Tibial artery (tissue), 4 donors: ENCODE measurements around the gene ADIPOQ.
"Not testable (repeated sequence)": the region's sequence is repeated elsewhere in the genome, so short reads cannot be mapped to it uniquely, and the experiment has no call there.

ENCODE experiments used
- DNase-seq, 2 donors: peaks; one replicate each; pipeline ENCODE4 v3.0.0-alpha.2; 2019
- H3K27ac ChIP-seq, 2 donors: fragments of 200-600 bp; sonication (generic) in 1 of 2; 1 replicate in 1 of 2; 2 replicates in 1 of 2; pipeline ENCODE4 v1.5.1; 2018 to 2019; ENCODE audit warnings: mild to moderate bottlenecking in 1 of 2
- H3K27me3 ChIP-seq, 2 donors: fragments of 200-600 bp; sonication (generic) in 1 of 2; one replicate each; pipeline versions ENCODE4 v1.5.1 to v1.6.0; 2016 to 2019
- H3K36me3 ChIP-seq, 3 donors: fragments of 200-600 bp; sonication (generic) in 2 of 3; one replicate each; pipeline ENCODE4 v1.5.1; 2016 to 2019; ENCODE audit warnings: mild to moderate bottlenecking in 2 of 3
- H3K4me1 ChIP-seq, 4 donors: fragments of 200-600 bp; sonication (generic) in 2 of 4; 1 replicate in 3 of 4; 2 replicates in 1 of 4; pipeline ENCODE4 v1.5.1; 2016 to 2019
- H3K4me3 ChIP-seq, 2 donors: fragments of 200-600 bp; sonication (generic) in 1 of 2; 1 replicate in 1 of 2; 2 replicates in 1 of 2; pipeline ENCODE4 v1.5.1; 2018 to 2019; ENCODE audit warnings: mild to moderate bottlenecking in 2 of 2
- H3K9me3 ChIP-seq, 3 donors: fragments of 200-600 bp; sonication (generic) in 1 of 3; one replicate each; pipeline ENCODE4 v1.5.1; 2016 to 2019
- intact Hi-C: fragments of 100-400 bp; cut with DNase I; formaldehyde crosslinking; loops from one replicate; pipeline ENCODE4 v1.15.0; 2023; ENCODE audit warnings: low total_unique reads
- TF ChIP-seq, protein P1 (sequence below), 2 experiments: fragments of 200-600 bp in 1 of 2; fragments of 450-650 bp in 1 of 2; IDR thresholded peaks; one replicate each; pipeline ENCODE4 v1.5.1; 2017 to 2019; ENCODE audit warnings: antibody characterized with exemption in 2 of 2, mild to moderate bottlenecking in 1 of 2, moderate library complexity in 1 of 2

The ADIPOQ gene

DNA sequence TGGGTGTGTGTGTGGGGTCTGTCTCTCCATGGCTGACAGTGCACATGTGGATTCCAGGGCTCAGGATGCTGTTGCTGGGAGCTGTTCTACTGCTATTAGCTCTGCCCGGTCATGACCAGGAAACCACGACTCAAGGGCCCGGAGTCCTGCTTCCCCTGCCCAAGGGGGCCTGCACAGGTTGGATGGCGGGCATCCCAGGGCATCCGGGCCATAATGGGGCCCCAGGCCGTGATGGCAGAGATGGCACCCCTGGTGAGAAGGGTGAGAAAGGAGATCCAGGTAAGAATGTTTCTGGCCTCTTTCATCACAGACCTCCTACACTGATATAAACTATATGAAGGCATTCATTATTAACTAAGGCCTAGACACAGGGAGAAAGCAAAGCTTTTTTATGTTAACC lies 10.5 kb downstream of the ADIPOQ start:
- no peak overlapping the region for H3K27ac ChIP-seq
- H3K9me3 ChIP-seq = no peaks in the 10 kb centered on the region
- H3K36me3 ChIP-seq = no peaks in the 10 kb centered on the region
- H3K27me3 ChIP-seq = no peaks in the 10 kb centered on the region
- H3K4me3 ChIP-seq = no peak overlapping the region
- TF ChIP-seq, protein P1, sequence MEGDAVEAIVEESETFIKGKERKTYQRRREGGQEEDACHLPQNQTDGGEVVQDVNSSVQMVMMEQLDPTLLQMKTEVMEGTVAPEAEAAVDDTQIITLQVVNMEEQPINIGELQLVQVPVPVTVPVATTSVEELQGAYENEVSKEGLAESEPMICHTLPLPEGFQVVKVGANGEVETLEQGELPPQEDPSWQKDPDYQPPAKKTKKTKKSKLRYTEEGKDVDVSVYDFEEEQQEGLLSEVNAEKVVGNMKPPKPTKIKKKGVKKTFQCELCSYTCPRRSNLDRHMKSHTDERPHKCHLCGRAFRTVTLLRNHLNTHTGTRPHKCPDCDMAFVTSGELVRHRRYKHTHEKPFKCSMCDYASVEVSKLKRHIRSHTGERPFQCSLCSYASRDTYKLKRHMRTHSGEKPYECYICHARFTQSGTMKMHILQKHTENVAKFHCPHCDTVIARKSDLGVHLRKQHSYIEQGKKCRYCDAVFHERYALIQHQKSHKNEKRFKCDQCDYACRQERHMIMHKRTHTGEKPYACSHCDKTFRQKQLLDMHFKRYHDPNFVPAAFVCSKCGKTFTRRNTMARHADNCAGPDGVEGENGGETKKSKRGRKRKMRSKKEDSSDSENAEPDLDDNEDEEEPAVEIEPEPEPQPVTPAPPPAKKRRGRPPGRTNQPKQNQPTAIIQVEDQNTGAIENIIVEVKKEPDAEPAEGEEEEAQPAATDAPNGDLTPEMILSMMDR (IDR thresholded peaks at IDR 0.05) = no peak
- intact Hi-C loops = no loop called here
- H3K4me1 ChIP-seq = no peaks in the 10 kb centered on the region
- no peak for DNase-seq

DNA sequence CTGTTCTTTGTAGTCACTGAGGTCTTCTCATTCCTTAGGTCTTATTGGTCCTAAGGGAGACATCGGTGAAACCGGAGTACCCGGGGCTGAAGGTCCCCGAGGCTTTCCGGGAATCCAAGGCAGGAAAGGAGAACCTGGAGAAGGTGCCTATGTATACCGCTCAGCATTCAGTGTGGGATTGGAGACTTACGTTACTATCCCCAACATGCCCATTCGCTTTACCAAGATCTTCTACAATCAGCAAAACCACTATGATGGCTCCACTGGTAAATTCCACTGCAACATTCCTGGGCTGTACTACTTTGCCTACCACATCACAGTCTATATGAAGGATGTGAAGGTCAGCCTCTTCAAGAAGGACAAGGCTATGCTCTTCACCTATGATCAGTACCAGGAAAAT lies 11.6 kb downstream of the ADIPOQ start:
- TF ChIP-seq, protein P1 (IDR thresholded peaks at IDR 0.05) = no peak
- DNase-seq = no peak
- intact Hi-C loops = no loop called here
- H3K4me3 ChIP-seq = no peak overlapping the region
- H3K27ac ChIP-seq = no peak overlapping the region
- H3K36me3 ChIP-seq = no peaks in the 10 kb centered on the region
- peaks cover 0 to 1% (median 0%) of the 10 kb centered on the region in 3 donors for H3K9me3 ChIP-seq
- no peaks in the 10 kb centered on the region for H3K27me3 ChIP-seq
- no peaks in the 10 kb centered on the region for H3K4me1 ChIP-seq

DNA sequence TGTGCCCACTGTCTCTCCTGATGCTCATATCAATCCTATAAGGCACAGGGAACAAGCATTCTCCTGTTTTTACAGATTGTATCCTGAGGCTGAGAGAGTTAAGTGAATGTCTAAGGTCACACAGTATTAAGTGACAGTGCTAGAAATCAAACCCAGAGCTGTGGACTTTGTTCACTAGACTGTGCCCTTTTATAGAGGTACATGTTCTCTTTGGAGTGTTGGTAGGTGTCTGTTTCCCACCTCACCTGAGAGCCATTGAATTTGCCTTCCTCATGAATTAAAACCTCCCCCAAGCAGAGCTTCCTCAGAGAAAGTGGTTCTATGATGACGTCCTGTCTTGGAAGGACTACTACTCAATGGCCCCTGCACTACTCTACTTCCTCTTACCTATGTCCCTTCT lies 12.4 kb downstream of the ADIPOQ start:
- intact Hi-C loops = no loop called here
- H3K4me1 ChIP-seq = no peaks in the 10 kb centered on the region
- H3K36me3 ChIP-seq = no peaks in the 10 kb centered on the region
- TF ChIP-seq, protein P1 (IDR thresholded peaks at IDR 0.05) = no peak
- peaks cover 0 to 7% (median 0%) of the 10 kb centered on the region in 3 donors for H3K9me3 ChIP-seq
- no peak overlapping the region for H3K27ac ChIP-seq
- no peak for DNase-seq
- no peaks in the 10 kb centered on the region for H3K27me3 ChIP-seq
- no peak overlapping the region for H3K4me3 ChIP-seq

DNA sequence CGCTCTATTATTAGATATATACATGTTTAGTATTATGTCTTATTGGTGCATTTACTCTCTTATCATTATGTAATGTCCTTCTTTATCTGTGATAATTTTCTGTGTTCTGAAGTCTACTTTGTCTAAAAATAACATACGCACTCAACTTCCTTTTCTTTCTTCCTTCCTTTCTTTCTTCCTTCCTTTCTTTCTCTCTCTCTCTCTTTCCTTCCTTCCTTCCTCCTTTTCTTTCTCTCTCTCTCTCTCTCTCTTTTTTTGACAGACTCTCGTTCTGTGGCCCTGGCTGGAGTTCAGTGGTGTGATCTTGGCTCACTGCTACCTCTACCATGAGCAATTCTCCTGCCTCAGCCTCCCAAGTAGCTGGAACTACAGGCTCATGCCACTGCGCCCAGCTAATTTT lies 15.2 kb downstream of the ADIPOQ start:
- no peak overlapping the region for H3K4me3 ChIP-seq
- intact Hi-C loops = no loop called here
- no peak overlapping the region for H3K27ac ChIP-seq
- DNase-seq = no peak
- H3K27me3 ChIP-seq = no peaks in the 10 kb centered on the region
- no peaks in the 10 kb centered on the region for H3K4me1 ChIP-seq
- no peaks in the 10 kb centered on the region for H3K36me3 ChIP-seq
- TF ChIP-seq, protein P1 (IDR thresholded peaks at IDR 0.05) = no peak
- peaks cover 0 to 7% (median 0%) of the 10 kb centered on the region in 3 donors for H3K9me3 ChIP-seq

DNA sequence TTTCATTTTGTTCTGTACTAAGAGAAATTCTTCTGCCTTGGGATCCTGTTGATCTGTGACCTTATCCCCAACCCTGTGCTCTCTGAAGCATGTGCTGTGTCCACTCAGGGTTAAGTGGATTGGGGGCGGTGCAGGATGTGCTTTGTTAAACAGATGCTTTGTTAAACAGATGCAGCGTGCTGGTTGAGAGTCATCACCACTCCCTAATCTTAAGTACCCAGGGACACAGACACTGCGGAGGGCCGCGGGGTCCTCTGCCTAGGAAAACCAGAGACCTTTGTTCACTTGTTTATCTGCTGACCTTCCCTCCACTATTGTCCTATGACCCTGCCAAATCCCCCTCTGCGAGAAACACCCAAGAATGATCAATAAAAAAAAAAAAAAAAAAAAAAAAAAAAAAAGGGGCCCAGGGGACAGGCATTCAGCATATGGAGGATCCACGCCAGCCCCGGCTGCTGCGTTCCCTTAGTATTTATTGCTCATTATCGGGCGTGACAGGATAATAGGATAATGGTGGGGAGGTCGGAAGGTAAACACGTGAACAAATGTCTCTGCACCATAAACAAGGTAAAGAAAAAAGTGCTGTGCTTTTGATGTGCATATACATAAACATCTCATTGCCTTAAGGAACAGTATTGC lies 22.8 kb downstream of the ADIPOQ start:
- intact Hi-C loops, H3K4me3 ChIP-seq, H3K4me1 ChIP-seq, H3K36me3 ChIP-seq, H3K27me3 ChIP-seq, H3K9me3 ChIP-seq, DNase-seq, H3K27ac ChIP-seq: not testable (repeated sequence)

DNA sequence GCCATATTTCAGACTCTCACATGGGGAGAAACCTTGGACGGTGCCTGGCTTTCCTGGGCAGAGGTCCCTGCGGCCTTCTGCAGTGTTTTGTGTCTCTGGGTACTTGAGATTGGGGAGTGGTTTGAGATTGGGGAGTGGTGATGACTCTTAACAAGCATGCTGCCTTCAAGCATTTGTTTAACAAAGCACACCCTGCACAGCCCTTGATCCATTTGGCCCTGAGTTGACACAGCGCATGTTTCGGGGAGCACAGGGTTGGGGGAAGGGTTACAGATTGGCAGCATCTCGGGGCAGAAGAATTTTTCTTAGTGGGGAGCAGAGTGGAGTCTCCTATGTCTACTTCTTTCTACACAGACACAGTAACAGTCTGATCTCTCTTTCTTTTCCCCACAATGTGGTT lies 23.6 kb downstream of the ADIPOQ start:
- intact Hi-C loops, H3K27ac ChIP-seq, H3K36me3 ChIP-seq, DNase-seq, H3K27me3 ChIP-seq, H3K9me3 ChIP-seq, H3K4me1 ChIP-seq, H3K4me3 ChIP-seq: not testable (repeated sequence)
